Measurements from ENCODE around the gene GGT5. TPM values are rescaled to one million over a fixed set of nuclear protein-coding genes. Genes with fewer than 3 reads are reported as not detected.

The GGT5 gene
- total and polyA plus RNA-seq, 2 of the 13 experiments (the other 11 are each of a cell fraction or from before 2014, with no cell fraction given), result 0.69 to 3.1 TPM

DNA sequence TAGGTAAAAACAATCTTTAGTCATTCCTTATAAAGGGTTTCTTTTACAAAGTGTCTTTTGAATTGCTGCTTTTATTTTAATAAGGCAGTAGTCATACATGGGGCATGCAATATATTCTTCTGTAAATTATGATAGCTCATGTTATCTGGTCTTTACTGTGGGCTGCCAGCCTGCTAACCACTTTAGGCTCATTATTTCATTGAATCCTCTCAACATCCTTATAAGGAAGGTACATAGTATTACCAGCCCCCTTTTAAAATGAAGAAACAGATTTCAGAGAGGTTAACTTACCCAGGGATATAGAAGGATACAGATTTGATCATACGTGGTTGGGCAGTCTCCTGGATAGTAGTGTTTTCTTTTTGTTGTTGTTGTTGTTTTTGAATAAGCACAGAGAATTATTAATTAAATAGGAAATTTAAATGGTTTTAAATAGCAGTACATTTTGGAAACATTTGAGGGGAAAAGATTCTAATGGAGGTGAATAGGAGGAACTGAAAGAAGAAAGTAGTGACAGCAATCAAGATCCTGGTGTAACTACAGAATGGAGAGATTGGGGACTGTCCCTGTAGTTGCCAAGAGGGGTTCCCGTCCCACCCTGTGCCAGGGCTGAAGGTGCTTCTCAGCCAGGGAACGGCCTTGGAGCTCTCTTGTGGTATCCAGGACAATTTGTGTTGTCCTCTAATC, 46.8 kb upstream of the GGT5 start:
- DNase-seq (ENCODE audit: low spot score), result no peak
- BruUV-seq (replicated peaks), result TSS peak; percentile 31
- Histone ChIP-seq H3K9me3 (ENCODE audit: low read length) (no peaks in the 10 kb centered on the region), H3K4me1 (ENCODE audit: insufficient read depth, low read length) (peaks cover 43% of the 10 kb centered on the region), H4K20me1 (ENCODE audit: insufficient read depth, low read length) (no peaks in the 10 kb centered on the region), H3K9ac (ENCODE audit: insufficient read depth, low read depth, low read length) (no peak overlapping the region), H2AFZ (ENCODE audit: low read length) (no peak overlapping the region), H3K27ac (ENCODE audit: extremely low read length, insufficient read depth, low read length) (peak overlapping the region; percentile 37), H3K36me3 (replicated peaks in 1 of 2; ENCODE audit: control insufficient read depth in 1 of 2, insufficient read depth in 2 of 2, low read length in 2 of 2) (no peaks in the 10 kb centered on the region; a peak in 1 of 5 replicates), H3K27me3 (ENCODE audit: control insufficient read depth in 1 of 2, insufficient read depth in 2 of 2, low read length in 2 of 2) (no peaks in the 10 kb centered on the region), H3K79me2 (ENCODE audit: insufficient read depth, low read length) (peaks cover 51% of the 10 kb centered on the region), H3K4me2 (ENCODE audit: low read depth, low read length) (0 out of 2 replicates have a peak overlapping the region, but pooled peaks have one; percentile 8), H3K4me3 (replicated peaks in 1 of 3; ENCODE audit: insufficient read depth in 1 of 3, low read depth in 2 of 3, low read length in 3 of 3) (no peak overlapping the region)
- no peak; the same call in 2 of the 3 replicates for ATAC-seq
- FAIRE-seq, result no peak
- POLR2A ChIA-PET, result no interaction called here
- intact Hi-C loops (cut with micrococcal nuclease; ENCODE audit: unreplicated experiment) (no loop called here), in situ Hi-C loops (cut with HindIII; ENCODE audit: extremely low pct_ligation_motif_present, low pct_unique_long_range_greater_than_20kb) (no loop called here)
- 95% methylated on average over 3 of the region's 3 CpGs for WGBS (ENCODE audit: low lambda C conversion rate)
- CTCF ChIA-PET (ENCODE audit: low intra/inter-chr PET ratio, low total read pairs), result no interaction called here
- TF ChIP-seq, protein P1, sequence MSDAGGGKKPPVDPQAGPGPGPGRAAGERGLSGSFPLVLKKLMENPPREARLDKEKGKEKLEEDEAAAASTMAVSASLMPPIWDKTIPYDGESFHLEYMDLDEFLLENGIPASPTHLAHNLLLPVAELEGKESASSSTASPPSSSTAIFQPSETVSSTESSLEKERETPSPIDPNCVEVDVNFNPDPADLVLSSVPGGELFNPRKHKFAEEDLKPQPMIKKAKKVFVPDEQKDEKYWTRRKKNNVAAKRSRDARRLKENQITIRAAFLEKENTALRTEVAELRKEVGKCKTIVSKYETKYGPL (CRISPR knock-in tag; IDR thresholded peaks at IDR 0.05), result no peak
- TF ChIP-seq ZFP41 (CRISPR knock-in tag; IDR thresholded peaks at IDR 0.05; ENCODE audit: borderline replicate concordance) (no peak), BRD4 (CRISPR knock-in tag; IDR thresholded peaks at IDR 0.05) (no peak), ZNF235 (CRISPR knock-in tag; IDR thresholded peaks at IDR 0.05; ENCODE audit: borderline replicate concordance) (no peak)
- TF ChIP-seq, protein P2, sequence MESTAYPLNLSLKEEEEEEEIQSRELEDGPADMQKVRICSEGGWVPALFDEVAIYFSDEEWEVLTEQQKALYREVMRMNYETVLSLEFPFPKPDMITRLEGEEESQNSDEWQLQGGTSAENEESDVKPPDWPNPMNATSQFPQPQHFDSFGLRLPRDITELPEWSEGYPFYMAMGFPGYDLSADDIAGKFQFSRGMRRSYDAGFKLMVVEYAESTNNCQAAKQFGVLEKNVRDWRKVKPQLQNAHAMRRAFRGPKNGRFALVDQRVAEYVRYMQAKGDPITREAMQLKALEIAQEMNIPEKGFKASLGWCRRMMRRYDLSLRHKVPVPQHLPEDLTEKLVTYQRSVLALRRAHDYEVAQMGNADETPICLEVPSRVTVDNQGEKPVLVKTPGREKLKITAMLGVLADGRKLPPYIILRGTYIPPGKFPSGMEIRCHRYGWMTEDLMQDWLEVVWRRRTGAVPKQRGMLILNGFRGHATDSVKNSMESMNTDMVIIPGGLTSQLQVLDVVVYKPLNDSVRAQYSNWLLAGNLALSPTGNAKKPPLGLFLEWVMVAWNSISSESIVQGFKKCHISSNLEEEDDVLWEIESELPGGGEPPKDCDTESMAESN (CRISPR knock-in tag; conservative IDR thresholded peaks at IDR 0.05), result no peak
- TF ChIP-seq, protein P3, sequence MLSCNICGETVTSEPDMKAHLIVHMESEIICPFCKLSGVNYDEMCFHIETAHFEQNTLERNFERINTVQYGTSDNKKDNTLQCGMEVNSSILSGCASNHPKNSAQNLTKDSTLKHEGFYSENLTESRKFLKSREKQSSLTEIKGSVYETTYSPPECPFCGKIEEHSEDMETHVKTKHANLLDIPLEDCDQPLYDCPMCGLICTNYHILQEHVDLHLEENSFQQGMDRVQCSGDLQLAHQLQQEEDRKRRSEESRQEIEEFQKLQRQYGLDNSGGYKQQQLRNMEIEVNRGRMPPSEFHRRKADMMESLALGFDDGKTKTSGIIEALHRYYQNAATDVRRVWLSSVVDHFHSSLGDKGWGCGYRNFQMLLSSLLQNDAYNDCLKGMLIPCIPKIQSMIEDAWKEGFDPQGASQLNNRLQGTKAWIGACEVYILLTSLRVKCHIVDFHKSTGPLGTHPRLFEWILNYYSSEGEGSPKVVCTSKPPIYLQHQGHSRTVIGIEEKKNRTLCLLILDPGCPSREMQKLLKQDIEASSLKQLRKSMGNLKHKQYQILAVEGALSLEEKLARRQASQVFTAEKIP (CRISPR knock-in tag; IDR thresholded peaks at IDR 0.05; ENCODE audit: borderline replicate concordance), result no peak
- TF ChIP-seq, protein P4, sequence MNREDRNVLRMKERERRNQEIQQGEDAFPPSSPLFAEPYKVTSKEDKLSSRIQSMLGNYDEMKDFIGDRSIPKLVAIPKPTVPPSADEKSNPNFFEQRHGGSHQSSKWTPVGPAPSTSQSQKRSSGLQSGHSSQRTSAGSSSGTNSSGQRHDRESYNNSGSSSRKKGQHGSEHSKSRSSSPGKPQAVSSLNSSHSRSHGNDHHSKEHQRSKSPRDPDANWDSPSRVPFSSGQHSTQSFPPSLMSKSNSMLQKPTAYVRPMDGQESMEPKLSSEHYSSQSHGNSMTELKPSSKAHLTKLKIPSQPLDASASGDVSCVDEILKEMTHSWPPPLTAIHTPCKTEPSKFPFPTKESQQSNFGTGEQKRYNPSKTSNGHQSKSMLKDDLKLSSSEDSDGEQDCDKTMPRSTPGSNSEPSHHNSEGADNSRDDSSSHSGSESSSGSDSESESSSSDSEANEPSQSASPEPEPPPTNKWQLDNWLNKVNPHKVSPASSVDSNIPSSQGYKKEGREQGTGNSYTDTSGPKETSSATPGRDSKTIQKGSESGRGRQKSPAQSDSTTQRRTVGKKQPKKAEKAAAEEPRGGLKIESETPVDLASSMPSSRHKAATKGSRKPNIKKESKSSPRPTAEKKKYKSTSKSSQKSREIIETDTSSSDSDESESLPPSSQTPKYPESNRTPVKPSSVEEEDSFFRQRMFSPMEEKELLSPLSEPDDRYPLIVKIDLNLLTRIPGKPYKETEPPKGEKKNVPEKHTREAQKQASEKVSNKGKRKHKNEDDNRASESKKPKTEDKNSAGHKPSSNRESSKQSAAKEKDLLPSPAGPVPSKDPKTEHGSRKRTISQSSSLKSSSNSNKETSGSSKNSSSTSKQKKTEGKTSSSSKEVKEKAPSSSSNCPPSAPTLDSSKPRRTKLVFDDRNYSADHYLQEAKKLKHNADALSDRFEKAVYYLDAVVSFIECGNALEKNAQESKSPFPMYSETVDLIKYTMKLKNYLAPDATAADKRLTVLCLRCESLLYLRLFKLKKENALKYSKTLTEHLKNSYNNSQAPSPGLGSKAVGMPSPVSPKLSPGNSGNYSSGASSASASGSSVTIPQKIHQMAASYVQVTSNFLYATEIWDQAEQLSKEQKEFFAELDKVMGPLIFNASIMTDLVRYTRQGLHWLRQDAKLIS (CRISPR knock-in tag; IDR thresholded peaks at IDR 0.05), result no peak

All from HepG2 (cell line).